ENCODE measurements around the gene MAN2B2. TPM values are rescaled to one million over a fixed set of nuclear protein-coding genes. Genes with fewer than 3 reads are reported as not detected.

The MAN2B2 gene
- total RNA-seq, 4 donors from 2014 or later: 31.9 to 42.0 (median 33.0) TPM

- TF ChIP-seq POLR2A (IDR thresholded peaks at IDR 0.05; ENCODE audit: low read depth) (no peak), CTCF (IDR thresholded peaks at IDR 0.05) (no peak), EP300 (IDR thresholded peaks at IDR 0.05) (no peak), POLR2AphosphoS5 (IDR thresholded peaks at IDR 0.05) (no peak)
- peaks cover 6 to 22% (median 13%) of the 10 kb centered on the region in 4 donors for H3K36me3 ChIP-seq
- H3K27me3 ChIP-seq: no peaks in the 10 kb centered on the region
- H3K4me1 ChIP-seq: peaks cover 32 to 37% (median 35%) of the 10 kb centered on the region in 4 donors
- WGBS: 80% methylated on average over 8 of the region's 8 CpGs
- no peaks in the 10 kb centered on the region for H3K9me3 ChIP-seq
- DNase-seq (ENCODE audit: extremely low spot score): no peak
- no peak overlapping the region for H3K4me3 ChIP-seq
- intact Hi-C loops (cut with DNase I): loop anchor here (5.0 kb wide), 1 partner anchor 34 kb away; no protein-coding TSS in a partner anchor
- peak overlapping the region in 1 of 4 donors; percentile 98 for H3K27ac ChIP-seq (replicated peaks in 1 of 4)
Observed at GRCh38 chr4:6643141-6643847, 68.3 kb downstream of the MAN2B2 start.

DNA sequence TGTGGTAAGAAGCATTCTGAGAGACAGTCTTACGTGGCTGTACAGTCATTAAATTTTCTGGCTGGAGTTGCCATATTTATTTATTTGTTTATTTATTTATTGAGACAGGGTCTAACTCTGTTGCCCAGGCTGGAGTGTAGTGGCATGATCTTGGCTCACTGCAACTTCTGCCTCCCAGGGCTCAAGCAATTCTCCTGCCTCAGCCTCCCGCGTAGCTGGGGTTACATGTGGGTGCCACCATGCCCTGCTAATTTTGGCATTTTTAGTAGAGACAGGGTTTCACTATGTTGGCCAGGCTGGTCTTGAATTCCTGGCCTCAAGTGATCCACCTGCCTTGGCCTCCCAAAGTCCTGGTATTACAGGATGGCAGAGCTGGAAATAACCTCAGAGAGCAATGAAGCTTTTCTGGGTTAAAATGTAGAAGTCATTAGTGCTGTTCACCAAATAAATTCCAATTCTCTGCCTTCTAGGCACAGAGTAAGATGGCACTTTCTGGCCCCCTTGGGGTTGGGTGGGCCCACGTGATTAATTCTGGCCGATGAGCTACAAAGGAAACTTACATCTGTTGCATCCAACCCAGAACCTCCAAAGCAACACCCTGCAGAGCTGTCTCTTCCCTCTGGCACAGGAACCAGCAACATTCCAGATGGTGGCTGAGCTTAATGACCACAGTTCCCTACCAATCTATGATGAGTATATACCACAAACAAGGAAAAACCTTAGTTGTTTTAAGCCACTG lies 70.0 kb downstream of the MAN2B2 start:
- H3K27ac ChIP-seq (replicated peaks in 1 of 4): peak overlapping the region in 1 of 4 donors; percentile 29
- WGBS: 74% methylated on average over 5 of the region's 5 CpGs
- H3K27me3 ChIP-seq: no peaks in the 10 kb centered on the region
- DNase-seq (ENCODE audit: extremely low spot score): no peak
- no peak for TF ChIP-seq EP300 (IDR thresholded peaks at IDR 0.05)
- no peak for TF ChIP-seq CTCF (IDR thresholded peaks at IDR 0.05)
- TF ChIP-seq POLR2AphosphoS5 (IDR thresholded peaks at IDR 0.05): no peak
- no peak for TF ChIP-seq POLR2A (IDR thresholded peaks at IDR 0.05; ENCODE audit: low read depth)
- H3K4me3 ChIP-seq: no peak overlapping the region
- intact Hi-C loops (cut with DNase I): loop anchor here (5.0 kb wide), 1 partner anchor 32 kb away; no protein-coding TSS in a partner anchor
- H3K9me3 ChIP-seq: no peaks in the 10 kb centered on the region
- peaks cover 26 to 29% (median 27%) of the 10 kb centered on the region in 4 donors for H3K4me1 ChIP-seq
- H3K36me3 ChIP-seq: peaks cover 6 to 22% (median 13%) of the 10 kb centered on the region in 4 donors

DNA sequence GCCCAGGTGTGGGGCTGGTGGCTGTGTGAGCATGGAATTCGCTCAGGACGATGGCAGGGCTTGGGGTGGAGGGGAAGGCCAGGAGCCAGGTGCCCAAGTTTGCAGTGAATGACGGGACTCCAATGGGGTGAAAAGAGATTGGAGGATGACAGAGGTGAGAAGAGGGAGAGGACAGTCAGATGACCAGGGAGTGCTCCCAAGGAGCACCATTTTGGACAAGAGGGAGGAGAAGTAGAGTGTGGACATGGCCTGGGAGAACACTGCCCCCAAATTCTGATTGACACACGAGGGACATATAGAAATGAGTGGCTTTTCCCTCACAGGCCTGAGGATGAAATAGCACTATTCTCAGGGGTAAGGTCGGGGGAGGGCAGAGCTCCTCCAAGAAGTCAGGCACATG lies 72.2 kb downstream of the MAN2B2 start:
- TF ChIP-seq POLR2AphosphoS5 (IDR thresholded peaks at IDR 0.05) (no peak), EP300 (IDR thresholded peaks at IDR 0.05) (no peak), POLR2A (IDR thresholded peaks at IDR 0.05; ENCODE audit: low read depth) (no peak), CTCF (IDR thresholded peaks at IDR 0.05) (no peak)
- no peak for DNase-seq (ENCODE audit: extremely low spot score)
- Histone ChIP-seq H3K36me3 (peaks cover 6 to 17% (median 11%) of the 10 kb centered on the region in 4 donors), H3K27me3 (no peaks in the 10 kb centered on the region), H3K4me1 (peaks cover 16 to 21% (median 19%) of the 10 kb centered on the region in 4 donors), H3K9me3 (no peaks in the 10 kb centered on the region), H3K4me3 (no peak overlapping the region), H3K27ac (replicated peaks in 1 of 4) (no peak overlapping the region)
- intact Hi-C loops (cut with DNase I): no loop called here
- 89% methylated on average over 5 of the region's 5 CpGs for WGBS

DNA sequence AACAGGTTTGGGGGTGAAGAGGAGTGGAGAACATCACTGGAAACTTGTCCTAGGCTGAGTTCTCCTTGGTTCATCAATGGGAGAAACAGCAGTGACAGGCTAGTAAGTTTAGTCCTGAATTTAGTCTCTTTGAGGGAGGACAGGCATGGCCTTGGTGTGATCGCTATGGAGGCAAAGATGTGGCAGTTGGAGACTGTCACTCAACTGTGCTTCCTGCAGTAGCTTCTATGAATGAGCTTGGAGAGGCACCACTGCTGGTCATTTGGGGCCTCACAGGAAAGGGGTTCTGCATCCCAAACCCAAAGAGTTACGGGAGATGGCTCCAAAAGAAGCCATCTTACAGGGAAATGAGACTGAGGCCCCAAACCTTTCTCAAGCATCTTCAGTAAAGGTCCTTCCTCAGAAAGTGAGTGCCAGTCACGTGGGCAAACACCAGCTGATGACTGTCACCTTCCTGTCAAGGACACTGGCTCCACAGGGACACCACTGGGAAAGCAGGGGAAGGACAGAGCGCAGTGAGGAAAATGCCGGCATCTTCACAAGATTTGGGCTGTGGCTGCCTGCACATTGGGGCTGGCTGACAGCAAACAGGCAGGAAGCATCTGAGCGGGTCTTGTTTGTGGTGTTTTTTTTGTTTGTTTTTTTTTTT lies 72.7 kb downstream of the MAN2B2 start:
- peaks cover 5 to 11% (median 7%) of the 10 kb centered on the region in 4 donors for H3K36me3 ChIP-seq
- H3K27ac ChIP-seq (replicated peaks in 1 of 4): no peak overlapping the region
- peaks cover 11 to 16% (median 13%) of the 10 kb centered on the region in 4 donors for H3K4me1 ChIP-seq
- H3K4me3 ChIP-seq: no peak overlapping the region
- intact Hi-C loops (cut with DNase I): no loop called here
- no peak for DNase-seq (ENCODE audit: extremely low spot score)
- no peaks in the 10 kb centered on the region for H3K27me3 ChIP-seq
- H3K9me3 ChIP-seq: no peaks in the 10 kb centered on the region
- no peak for TF ChIP-seq POLR2AphosphoS5 (IDR thresholded peaks at IDR 0.05)
- TF ChIP-seq CTCF (IDR thresholded peaks at IDR 0.05): no peak
- no peak for TF ChIP-seq POLR2A (IDR thresholded peaks at IDR 0.05; ENCODE audit: low read depth)
- no peak for TF ChIP-seq EP300 (IDR thresholded peaks at IDR 0.05)
- 67% methylated on average over 6 of the region's 6 CpGs for WGBS
